Endothelial cell of umbilical vein (primary cell): Measurements from ENCODE around the gene MBOAT2.
"Not testable (repeated sequence)": the region's sequence is repeated elsewhere in the genome, so short reads cannot be mapped to it uniquely, and the experiment has no call there.

Experiments
- EZH2 ChIP-seq: IDR thresholded peaks from 2 replicates; pipeline ENCODE4 v1.6.1; 2012; ENCODE audit warnings: borderline replicate concordance, low read depth, mild to moderate bottlenecking, moderate library complexity, low read length, inconsistent platforms; ENCODE audit not compliant: severe bottlenecking
- JUN ChIP-seq: IDR thresholded peaks from 2 replicates; pipeline ENCODE4 v1.6.1; 2011; ENCODE audit warnings: borderline replicate concordance, low read depth; ENCODE audit not compliant: insufficient read length, insufficient read depth
- POLR2A ChIP-seq: IDR thresholded peaks from 2 replicates; pipeline ENCODE4 v1.6.1; 2012; ENCODE audit warnings: low read depth, mild to moderate bottlenecking, control low read depth, low read length
- TF ChIP-seq, protein P1 (sequence below), 2 donors: IDR thresholded peaks; 1 replicate in 1 of 2; 2 replicates in 1 of 2; pipeline ENCODE4 v1.5.1; 2011; ENCODE audit warnings: low read length in 2 of 2, mild to moderate bottlenecking in 2 of 2, moderate library complexity in 2 of 2, control low read depth in 1 of 2, inconsistent platforms in 1 of 2, low read depth in 1 of 2; ENCODE audit not compliant: insufficient read depth in 1 of 2; ENCODE audit errors: extremely low read depth in 1 of 2

DNA sequence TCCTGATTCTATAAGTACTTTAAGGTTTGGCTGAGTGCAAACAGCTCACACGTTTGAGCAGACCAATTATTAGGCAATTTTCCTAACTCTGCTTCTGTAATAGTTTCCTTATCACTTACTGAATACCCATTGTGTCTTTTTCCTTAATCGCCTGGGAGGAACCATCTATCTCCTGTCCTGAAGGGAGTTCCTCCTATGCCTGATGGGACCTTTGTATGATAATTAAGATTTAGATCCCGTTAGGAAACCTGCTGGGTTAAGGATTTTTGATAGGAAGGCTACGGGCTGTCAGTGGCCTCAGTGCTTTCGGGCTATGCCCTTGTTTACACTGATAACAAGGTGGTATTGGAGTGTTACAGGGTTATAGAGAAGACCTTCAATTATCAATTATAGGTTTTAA is 106.8 kb downstream of the MBOAT2 start:
- not testable (repeated sequence) for TF ChIP-seq POLR2A, JUN, EZH2
- TF ChIP-seq, protein P1, sequence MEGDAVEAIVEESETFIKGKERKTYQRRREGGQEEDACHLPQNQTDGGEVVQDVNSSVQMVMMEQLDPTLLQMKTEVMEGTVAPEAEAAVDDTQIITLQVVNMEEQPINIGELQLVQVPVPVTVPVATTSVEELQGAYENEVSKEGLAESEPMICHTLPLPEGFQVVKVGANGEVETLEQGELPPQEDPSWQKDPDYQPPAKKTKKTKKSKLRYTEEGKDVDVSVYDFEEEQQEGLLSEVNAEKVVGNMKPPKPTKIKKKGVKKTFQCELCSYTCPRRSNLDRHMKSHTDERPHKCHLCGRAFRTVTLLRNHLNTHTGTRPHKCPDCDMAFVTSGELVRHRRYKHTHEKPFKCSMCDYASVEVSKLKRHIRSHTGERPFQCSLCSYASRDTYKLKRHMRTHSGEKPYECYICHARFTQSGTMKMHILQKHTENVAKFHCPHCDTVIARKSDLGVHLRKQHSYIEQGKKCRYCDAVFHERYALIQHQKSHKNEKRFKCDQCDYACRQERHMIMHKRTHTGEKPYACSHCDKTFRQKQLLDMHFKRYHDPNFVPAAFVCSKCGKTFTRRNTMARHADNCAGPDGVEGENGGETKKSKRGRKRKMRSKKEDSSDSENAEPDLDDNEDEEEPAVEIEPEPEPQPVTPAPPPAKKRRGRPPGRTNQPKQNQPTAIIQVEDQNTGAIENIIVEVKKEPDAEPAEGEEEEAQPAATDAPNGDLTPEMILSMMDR (IDR thresholded peaks at IDR 0.05; ENCODE audit: extremely low read depth in 1 of 2, insufficient read depth in 1 of 2, low read depth in 1 of 2, low read length in 2 of 2), result not testable (repeated sequence)
